ENCODE measurements around the gene EEIG1.
A peak's percentile ranks its signal among the peaks of the same experiment; 100 is the strongest.

Gene EEIG1

GRCh38 chr9:127962278-127962677 is 18.5 kb downstream of the EEIG1 start:
- Mint-ChIP-seq H3K4me3 (no peak overlapping the region), H3K9me3 (no peaks in the 10 kb centered on the region), H3K36me3 (ENCODE audit: low read depth) (peaks cover 11% of the 10 kb centered on the region), H3K4me1 (peaks cover 67% of the 10 kb centered on the region), H3K27me3 (ENCODE audit: low read depth) (no peaks in the 10 kb centered on the region), H3K27ac (peak overlapping the region in 2 of 3 experiments; percentile 91 to 94)
- no peak for TF ChIP-seq CTCF (IDR thresholded peaks at IDR 0.05; ENCODE audit: unreplicated experiment in 3 of 3)

GRCh38 chr9:127961613-127962155 is 19.1 kb downstream of the EEIG1 start:
- no peak overlapping the region for H3K4me3 Mint-ChIP-seq
- peaks cover 11% of the 10 kb centered on the region for H3K36me3 Mint-ChIP-seq (ENCODE audit: low read depth)
- H3K9me3 Mint-ChIP-seq = no peaks in the 10 kb centered on the region
- H3K4me1 Mint-ChIP-seq = peaks cover 67% of the 10 kb centered on the region
- TF ChIP-seq CTCF (IDR thresholded peaks at IDR 0.05; ENCODE audit: unreplicated experiment in 3 of 3) = no peak
- H3K27ac Mint-ChIP-seq = peak overlapping the region in 2 of 3 experiments; percentile 91 to 94
- no peaks in the 10 kb centered on the region for H3K27me3 Mint-ChIP-seq (ENCODE audit: low read depth)

GRCh38 chr9:127961155-127961490 is 19.7 kb downstream of the EEIG1 start:
- Mint-ChIP-seq H3K4me1 (peaks cover 63% of the 10 kb centered on the region), H3K9me3 (no peaks in the 10 kb centered on the region), H3K36me3 (ENCODE audit: low read depth) (peaks cover 11% of the 10 kb centered on the region), H3K27me3 (ENCODE audit: low read depth) (no peaks in the 10 kb centered on the region), H3K4me3 (no peak overlapping the region), H3K27ac (peak overlapping the region in 2 of 3 experiments; percentile 91 to 94)
- no peak for TF ChIP-seq CTCF (IDR thresholded peaks at IDR 0.05; ENCODE audit: unreplicated experiment in 3 of 3)

GRCh38 chr9:127960410-127961154 is 20.2 kb downstream of the EEIG1 start:
- Mint-ChIP-seq H3K27me3 (ENCODE audit: low read depth) (no peaks in the 10 kb centered on the region), H3K4me1 (peaks cover 58% of the 10 kb centered on the region), H3K4me3 (no peak overlapping the region), H3K36me3 (ENCODE audit: low read depth) (peaks cover 11% of the 10 kb centered on the region), H3K27ac (peak overlapping the region; percentile 27 to 71 (median 30)), H3K9me3 (peaks cover 2% of the 10 kb centered on the region)
- no peak for TF ChIP-seq CTCF (IDR thresholded peaks at IDR 0.05; ENCODE audit: unreplicated experiment in 3 of 3)

GRCh38 chr9:127959841-127960409 is 20.9 kb downstream of the EEIG1 start:
- Mint-ChIP-seq H3K27ac (peak overlapping the region; percentile 27 to 71 (median 30)), H3K27me3 (ENCODE audit: low read depth) (no peaks in the 10 kb centered on the region), H3K4me3 (no peak overlapping the region), H3K4me1 (peaks cover 56% of the 10 kb centered on the region), H3K36me3 (ENCODE audit: low read depth) (peaks cover 11% of the 10 kb centered on the region), H3K9me3 (peaks cover 2% of the 10 kb centered on the region)
- TF ChIP-seq CTCF (IDR thresholded peaks at IDR 0.05; ENCODE audit: unreplicated experiment in 3 of 3) = no peak
